Activated CD8-positive, alpha-beta T cell treated with anti-CD3 and anti-CD28 coated beads, Interleukin-2, amount 10 ng/mL, durations not matched to agents 7 days and 5 days (primary cell): ENCODE measurements around the gene RAPGEF4. TPM values are rescaled to one million over a fixed set of nuclear protein-coding genes. Genes with fewer than 3 reads are reported as not detected.

Experiments used
- ATAC-seq: fragments of 150-1000 bp; cut with Tn5 transposase; one replicate; pipeline ENCODE4 v1.10.0; 2021; ENCODE audit warnings: moderate library complexity
- CTCF ChIA-PET: fragments of 350-600 bp; sonication (Branson Sonifier 250); formaldehyde crosslinking; loops from one replicate; lab custom pipeline; 2021; ENCODE audit warnings: antibody characterized with exemption; lab: Charles Lee
- POLR2A ChIA-PET: fragments of 350-600 bp; sonication (Branson Sonifier 250); formaldehyde crosslinking; loops from one replicate; lab custom pipeline; 2021; ENCODE audit warnings: antibody characterized with exemption; lab: Charles Lee
- DNase-seq: peaks from one replicate; pipeline ENCODE4 v3.0.0-alpha.2; 2020
- H3K27ac Mint-ChIP-seq: one replicate; pipeline ENCODE4 v1.8.0; 2021; ENCODE audit warnings: mild to moderate bottlenecking, mixed read lengths
- H3K27me3 Mint-ChIP-seq: one replicate; pipeline ENCODE4 v1.8.0; 2021; ENCODE audit warnings: low read depth, mixed read lengths
- H3K36me3 Mint-ChIP-seq: one replicate; pipeline ENCODE4 v1.8.0; 2021; ENCODE audit warnings: low read depth, mixed read lengths
- H3K4me1 Mint-ChIP-seq: one replicate; pipeline ENCODE4 v1.8.0; 2021; ENCODE audit warnings: low read depth, mixed read lengths
- H3K4me3 Mint-ChIP-seq: one replicate; pipeline ENCODE4 v1.8.0; 2021; ENCODE audit warnings: mild to moderate bottlenecking, mixed read lengths
- H3K9me3 Mint-ChIP-seq: one replicate; pipeline ENCODE4 v1.8.0; 2022; ENCODE audit warnings: mixed read lengths; ENCODE audit not compliant: insufficient read depth
- total RNA-seq, 2 experiments: library from RNA; stranded (reverse); gene quantifications; one replicate each; pipeline ENCODE4 v1.2.3, GENCODE V29; 2021

Gene RAPGEF4
- total RNA-seq, 2 experiments from 2014 or later, result 0.63 to 0.97 TPM

DNA sequence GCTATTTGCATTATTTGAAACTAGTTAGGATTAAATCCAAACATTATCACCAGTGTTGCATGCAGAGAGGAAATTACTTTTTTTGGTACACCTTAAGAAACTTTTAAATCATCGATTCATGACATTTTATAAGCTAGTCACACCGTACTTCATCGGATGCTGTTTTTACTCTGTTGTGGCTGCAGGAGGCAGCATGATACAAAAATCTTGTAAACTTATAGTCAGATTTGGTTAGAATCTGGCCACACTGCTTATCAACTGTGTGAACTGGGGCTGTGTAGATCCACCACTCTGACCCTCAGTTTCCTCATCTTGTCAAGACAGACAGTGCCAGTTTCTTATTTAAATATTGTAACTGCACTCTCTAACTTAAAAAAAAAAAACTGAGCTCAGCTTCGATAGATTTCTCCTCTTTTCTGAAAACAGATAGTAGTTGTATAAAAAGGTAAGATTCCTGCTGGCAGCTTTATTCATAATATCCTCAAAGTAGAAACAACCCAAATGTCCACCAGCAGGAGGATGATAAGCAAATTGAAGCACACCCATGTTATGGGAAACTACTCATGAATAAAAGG lies 77.8 kb downstream of the RAPGEF4 start:
- DNase-seq (no peak), ATAC-seq (no peak)
- no peak overlapping the region for H3K27ac Mint-ChIP-seq
- no peak overlapping the region for H3K4me3 Mint-ChIP-seq
- ChIA-PET CTCF (interaction anchor here (0.6 to 3.0 kb wide), 3 partner anchors 21 to 119 kb away, joined by 3 to 20 read pairs (median 3); no protein-coding TSS in a partner anchor), POLR2A (no interaction called here)
- no peaks in the 10 kb centered on the region for H3K4me1 Mint-ChIP-seq
- H3K36me3 Mint-ChIP-seq, result no peaks in the 10 kb centered on the region
- no peaks in the 10 kb centered on the region for H3K9me3 Mint-ChIP-seq
- peaks cover 6% of the 10 kb centered on the region for H3K27me3 Mint-ChIP-seq

- Mint-ChIP-seq H3K4me3 (no peak overlapping the region), H3K4me1 (no peaks in the 10 kb centered on the region), H3K9me3 (no peaks in the 10 kb centered on the region), H3K27ac (no peak overlapping the region), H3K27me3 (peaks cover 6% of the 10 kb centered on the region), H3K36me3 (no peaks in the 10 kb centered on the region)
- DNase-seq (no peak), ATAC-seq (no peak)
- POLR2A ChIA-PET, result no interaction called here
- CTCF ChIA-PET, result no interaction called here
Measured at GRCh38 chr2:172817411-172817810, 81.8 kb downstream of the RAPGEF4 start.

DNA sequence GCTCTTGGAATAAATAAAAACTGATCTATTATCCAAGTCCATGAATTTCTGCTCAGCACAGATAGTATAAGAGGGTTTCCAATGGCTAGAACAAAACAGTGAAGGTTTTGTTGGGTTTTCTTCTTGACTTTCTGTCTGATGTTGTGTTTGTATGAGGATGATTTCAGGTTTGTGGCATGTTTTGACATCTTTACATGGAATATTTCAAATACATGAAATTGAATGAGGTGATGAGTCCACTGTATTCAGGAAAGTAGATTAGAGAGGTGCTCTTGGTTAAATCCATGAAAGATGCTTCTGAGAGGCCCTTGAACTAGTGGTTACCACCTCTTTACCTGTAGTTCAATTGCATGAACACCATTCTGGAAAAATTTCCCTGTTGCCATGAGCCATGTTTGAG lies 84.3 kb downstream of the RAPGEF4 start:
- no peaks in the 10 kb centered on the region for H3K9me3 Mint-ChIP-seq
- DNase-seq (no peak), ATAC-seq (no peak)
- H3K4me3 Mint-ChIP-seq, result no peak overlapping the region
- H3K27ac Mint-ChIP-seq, result no peak overlapping the region
- peaks cover 14% of the 10 kb centered on the region for H3K27me3 Mint-ChIP-seq
- ChIA-PET POLR2A (no interaction called here), CTCF (interaction anchor here (1.5 kb wide), 1 partner anchor 112 kb away, joined by 4 read pairs; no protein-coding TSS in a partner anchor)
- H3K4me1 Mint-ChIP-seq, result no peaks in the 10 kb centered on the region
- no peaks in the 10 kb centered on the region for H3K36me3 Mint-ChIP-seq

- no peak for DNase-seq
- Mint-ChIP-seq H3K4me1 (no peaks in the 10 kb centered on the region), H3K36me3 (no peaks in the 10 kb centered on the region), H3K27me3 (peaks cover 8% of the 10 kb centered on the region), H3K27ac (no peak overlapping the region), H3K9me3 (no peaks in the 10 kb centered on the region), H3K4me3 (no peak overlapping the region)
- CTCF ChIA-PET, result interaction anchor here (1.5 kb wide), 1 partner anchor 110 kb away, joined by 4 read pairs; no protein-coding TSS in a partner anchor
- no peak for ATAC-seq
- POLR2A ChIA-PET, result no interaction called here
Measured at GRCh38 chr2:172821370-172822338, 86.0 kb downstream of the RAPGEF4 start.

DNA sequence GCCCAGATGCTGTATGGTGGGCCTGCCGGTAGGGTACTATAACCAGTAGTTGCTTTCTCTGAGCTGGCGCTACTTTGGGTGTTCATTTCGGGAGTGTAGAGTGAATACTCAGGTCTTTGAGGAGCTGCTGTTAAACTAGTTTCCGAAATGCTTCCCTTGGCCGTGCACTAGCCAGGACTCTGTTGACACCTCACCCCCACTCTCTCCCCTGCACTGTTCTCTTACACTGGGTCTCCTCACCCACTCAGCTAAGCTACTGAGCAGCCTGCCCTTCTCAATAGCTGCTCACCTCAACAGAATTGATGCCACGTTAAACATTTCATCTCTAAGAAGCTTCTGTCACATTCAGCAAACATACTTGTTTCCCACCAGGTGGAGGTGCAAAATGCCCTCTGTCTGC lies 86.9 kb downstream of the RAPGEF4 start:
- ChIA-PET POLR2A (no interaction called here), CTCF (interaction anchor here (0.6 to 0.9 kb wide), 2 partner anchors 41 to 388 kb away, joined by 5 read pairs; no protein-coding TSS in a partner anchor)
- Mint-ChIP-seq H3K27ac (no peak overlapping the region), H3K4me3 (no peak overlapping the region), H3K4me1 (no peaks in the 10 kb centered on the region), H3K36me3 (no peaks in the 10 kb centered on the region), H3K9me3 (no peaks in the 10 kb centered on the region), H3K27me3 (peaks cover 8% of the 10 kb centered on the region)
- ATAC-seq, result no peak
- no peak for DNase-seq

- Mint-ChIP-seq H3K4me1 (no peaks in the 10 kb centered on the region), H3K27me3 (peaks cover 8% of the 10 kb centered on the region), H3K36me3 (no peaks in the 10 kb centered on the region), H3K27ac (no peak overlapping the region), H3K4me3 (no peak overlapping the region), H3K9me3 (no peaks in the 10 kb centered on the region)
- ATAC-seq (no peak), DNase-seq (no peak)
- POLR2A ChIA-PET, result no interaction called here
- CTCF ChIA-PET, result interaction anchor here (0.9 to 1.6 kb wide), 3 partner anchors 16 to 109 kb away, joined by 3 to 7 read pairs (median 5); no protein-coding TSS in a partner anchor
Measured at GRCh38 chr2:172823261-172823850, 87.7 kb downstream of the RAPGEF4 start.

- Mint-ChIP-seq H3K27me3 (peaks cover 8% of the 10 kb centered on the region), H3K36me3 (no peaks in the 10 kb centered on the region), H3K9me3 (no peaks in the 10 kb centered on the region), H3K27ac (no peak overlapping the region), H3K4me3 (no peak overlapping the region), H3K4me1 (no peaks in the 10 kb centered on the region)
- DNase-seq (no peak), ATAC-seq (no peak)
- POLR2A ChIA-PET, result no interaction called here
- CTCF ChIA-PET, result interaction anchor here (1.2 kb wide), 1 partner anchor 20 kb away, joined by 3 read pairs; no protein-coding TSS in a partner anchor
Measured at GRCh38 chr2:172826522-172826921, 90.9 kb downstream of the RAPGEF4 start.

DNA sequence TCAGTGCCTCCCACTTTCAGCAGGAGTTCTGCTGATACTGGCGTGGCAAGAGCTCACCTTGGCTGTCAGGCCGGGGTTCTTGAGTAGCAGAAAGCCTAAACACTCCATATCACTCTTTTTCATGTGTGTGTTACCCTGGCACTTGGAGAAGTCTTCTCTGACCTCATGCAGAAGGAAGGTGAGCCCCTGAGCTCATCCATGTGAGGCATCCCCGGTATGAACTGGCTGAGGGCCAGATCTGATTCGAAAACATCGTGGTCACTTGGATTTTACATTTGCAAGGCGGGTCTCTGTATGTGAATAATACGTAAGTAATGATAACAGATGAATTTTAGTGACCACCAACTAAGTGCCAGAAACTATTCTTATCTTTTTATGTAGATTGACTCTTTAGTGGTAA lies 93.6 kb downstream of the RAPGEF4 start:
- ChIA-PET CTCF (interaction anchor here (0.8 to 1.0 kb wide), 2 partner anchors 34 to 36 kb away, joined by 3 read pairs; no protein-coding TSS in a partner anchor), POLR2A (no interaction called here)
- no peak for ATAC-seq
- no peak overlapping the region for H3K4me3 Mint-ChIP-seq
- H3K9me3 Mint-ChIP-seq, result no peaks in the 10 kb centered on the region
- H3K27me3 Mint-ChIP-seq, result peaks cover 6% of the 10 kb centered on the region
- H3K36me3 Mint-ChIP-seq, result no peaks in the 10 kb centered on the region
- no peaks in the 10 kb centered on the region for H3K4me1 Mint-ChIP-seq
- H3K27ac Mint-ChIP-seq, result no peak overlapping the region
- DNase-seq, result no peak

DNA sequence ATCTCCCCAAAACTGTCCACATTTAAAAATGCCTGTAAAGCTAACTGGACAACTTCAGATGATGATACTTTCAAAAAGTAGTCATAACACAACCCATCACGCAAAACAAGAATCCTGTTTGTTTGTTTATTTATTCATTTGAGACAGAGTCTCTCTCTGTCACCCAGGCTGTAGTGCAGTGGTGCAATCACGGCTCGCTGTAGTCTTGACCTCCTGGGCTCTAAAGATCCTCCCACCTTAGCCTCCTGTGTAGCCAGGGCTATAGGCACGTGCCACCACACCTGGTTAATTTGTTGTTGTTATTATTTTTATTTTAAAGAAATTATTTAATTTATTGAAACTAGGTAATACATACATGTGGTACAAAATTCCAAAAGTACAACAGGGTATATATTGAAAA lies 94.8 kb downstream of the RAPGEF4 start:
- ATAC-seq (no peak), DNase-seq (no peak)
- H3K27me3 Mint-ChIP-seq, result peaks cover 9% of the 10 kb centered on the region
- ChIA-PET POLR2A (no interaction called here), CTCF (interaction anchor here (1.0 kb wide), 1 partner anchor 33 kb away, joined by 3 read pairs; no protein-coding TSS in a partner anchor)
- no peak overlapping the region for H3K27ac Mint-ChIP-seq
- H3K4me3 Mint-ChIP-seq, result no peak overlapping the region
- no peaks in the 10 kb centered on the region for H3K36me3 Mint-ChIP-seq
- no peaks in the 10 kb centered on the region for H3K9me3 Mint-ChIP-seq
- no peaks in the 10 kb centered on the region for H3K4me1 Mint-ChIP-seq

DNA sequence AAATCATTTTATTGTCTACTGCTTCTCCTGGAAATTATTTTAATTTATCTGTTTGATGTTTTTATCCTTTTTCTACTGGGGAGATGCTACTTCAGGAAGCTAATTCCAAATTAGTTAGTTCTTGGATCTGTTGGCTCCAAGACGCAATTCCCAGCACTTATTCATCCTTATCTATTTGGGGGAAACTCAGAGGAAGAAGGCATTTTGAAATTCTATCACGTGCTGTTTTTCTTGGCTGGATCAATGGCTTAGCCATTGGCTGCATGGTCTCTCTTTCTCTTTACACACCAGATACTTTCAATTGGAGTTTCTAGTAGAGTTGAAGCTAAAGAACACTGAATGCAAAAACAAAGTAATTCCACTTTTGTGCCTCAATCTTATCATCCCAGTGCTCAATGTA lies 98.3 kb downstream of the RAPGEF4 start:
- DNase-seq, result no peak
- Mint-ChIP-seq H3K4me1 (peaks cover 6% of the 10 kb centered on the region), H3K27me3 (peaks cover 9% of the 10 kb centered on the region), H3K27ac (no peak overlapping the region), H3K9me3 (no peaks in the 10 kb centered on the region), H3K4me3 (no peak overlapping the region), H3K36me3 (no peaks in the 10 kb centered on the region)
- ChIA-PET POLR2A (interaction anchor here (1.0 kb wide), 1 partner anchor 83 kb away, joined by 3 read pairs; no protein-coding TSS in a partner anchor), CTCF (no interaction called here)
- ATAC-seq, result no peak

- H3K36me3 Mint-ChIP-seq, result no peaks in the 10 kb centered on the region
- ChIA-PET CTCF (no interaction called here), POLR2A (interaction anchor here (1.0 kb wide), 1 partner anchor 82 kb away, joined by 3 read pairs; no protein-coding TSS in a partner anchor)
- no peak for ATAC-seq
- H3K4me1 Mint-ChIP-seq, result peaks cover 6% of the 10 kb centered on the region
- DNase-seq, result no peak
- peaks cover 9% of the 10 kb centered on the region for H3K27me3 Mint-ChIP-seq
- H3K27ac Mint-ChIP-seq, result no peak overlapping the region
- H3K9me3 Mint-ChIP-seq, result no peaks in the 10 kb centered on the region
- no peak overlapping the region for H3K4me3 Mint-ChIP-seq
Measured at GRCh38 chr2:172834881-172835280, 99.2 kb downstream of the RAPGEF4 start.
